Measurements from ENCODE around the gene CFAP299.

Gene CFAP299

GRCh38 chr4:80803337-80803736 lies 467.8 kb downstream of the CFAP299 start:
- H3K36me3 ChIP-seq (ENCODE audit: insufficient read depth, low read length) = no peaks in the 10 kb centered on the region

GRCh38 chr4:80806472-80806871 lies 470.9 kb downstream of the CFAP299 start:
- no peaks in the 10 kb centered on the region for H3K36me3 ChIP-seq (ENCODE audit: insufficient read depth, low read length)
- H3K27ac ChIP-seq (ENCODE audit: low read depth, low read length) = no peak overlapping the region
- H3K4me3 ChIP-seq (ENCODE audit: low read depth in 1 of 2, low read length in 2 of 2) = no peak overlapping the region
- H3K27me3 ChIP-seq (ENCODE audit: control insufficient read depth in 1 of 2, insufficient read depth in 2 of 2, low read length in 2 of 2) = no peaks in the 10 kb centered on the region
- no peaks in the 10 kb centered on the region for H3K4me1 ChIP-seq (ENCODE audit: insufficient read depth, low read length)
- H3K9ac ChIP-seq (ENCODE audit: low read length) = no peak overlapping the region
- H3K9me3 ChIP-seq (ENCODE audit: low read length) = no peaks in the 10 kb centered on the region

More at GRCh38 chr4:80803337-80803736, 467.8 kb downstream of the CFAP299 start:
- Histone ChIP-seq H3K4me1 (ENCODE audit: insufficient read depth, low read length) (no peaks in the 10 kb centered on the region), H3K9me3 (ENCODE audit: low read length) (no peaks in the 10 kb centered on the region), H3K4me3 (ENCODE audit: low read depth in 1 of 2, low read length in 2 of 2) (no peak overlapping the region), H3K27me3 (ENCODE audit: control insufficient read depth in 1 of 2, insufficient read depth in 2 of 2, low read length in 2 of 2) (no peaks in the 10 kb centered on the region), H3K9ac (ENCODE audit: low read length) (no peak overlapping the region), H3K27ac (ENCODE audit: low read depth, low read length) (no peak overlapping the region)

GRCh38 chr4:80809039-80809729 lies 473.7 kb downstream of the CFAP299 start:
- no peaks in the 10 kb centered on the region for H3K9me3 ChIP-seq (ENCODE audit: low read length)

GRCh38 chr4:80811406-80811805 lies 475.9 kb downstream of the CFAP299 start:
- Histone ChIP-seq H3K4me3 (ENCODE audit: low read depth in 1 of 2, low read length in 2 of 2) (no peak overlapping the region), H3K36me3 (ENCODE audit: insufficient read depth, low read length) (no peaks in the 10 kb centered on the region), H3K4me1 (ENCODE audit: insufficient read depth, low read length) (no peaks in the 10 kb centered on the region), H3K9me3 (ENCODE audit: low read length) (no peaks in the 10 kb centered on the region), H3K27me3 (ENCODE audit: control insufficient read depth in 1 of 2, insufficient read depth in 2 of 2, low read length in 2 of 2) (no peaks in the 10 kb centered on the region), H3K9ac (ENCODE audit: low read length) (no peak overlapping the region), H3K27ac (ENCODE audit: low read depth, low read length) (no peak overlapping the region)

More at GRCh38 chr4:80809039-80809729, 473.7 kb downstream of the CFAP299 start:
- H3K27me3 ChIP-seq (ENCODE audit: control insufficient read depth in 1 of 2, insufficient read depth in 2 of 2, low read length in 2 of 2) = no peaks in the 10 kb centered on the region
- H3K27ac ChIP-seq (ENCODE audit: low read depth, low read length) = no peak overlapping the region
- no peak overlapping the region for H3K9ac ChIP-seq (ENCODE audit: low read length)
- no peaks in the 10 kb centered on the region for H3K4me1 ChIP-seq (ENCODE audit: insufficient read depth, low read length)
- H3K4me3 ChIP-seq (ENCODE audit: low read depth in 1 of 2, low read length in 2 of 2) = no peak overlapping the region
- no peaks in the 10 kb centered on the region for H3K36me3 ChIP-seq (ENCODE audit: insufficient read depth, low read length)

- H3K27ac ChIP-seq (ENCODE audit: low read depth, low read length) = no peak overlapping the region
- H3K27me3 ChIP-seq (ENCODE audit: control insufficient read depth in 1 of 2, insufficient read depth in 2 of 2, low read length in 2 of 2) = no peaks in the 10 kb centered on the region
Observed at GRCh38 chr4:80812145-80812544, 476.6 kb downstream of the CFAP299 start.

GRCh38 chr4:80814266-80814665 lies 478.7 kb downstream of the CFAP299 start:
- Histone ChIP-seq H3K27me3 (ENCODE audit: control insufficient read depth in 1 of 2, insufficient read depth in 2 of 2, low read length in 2 of 2) (no peaks in the 10 kb centered on the region), H3K9me3 (ENCODE audit: low read length) (no peaks in the 10 kb centered on the region), H3K4me3 (ENCODE audit: low read depth in 1 of 2, low read length in 2 of 2) (no peak overlapping the region), H3K27ac (ENCODE audit: low read depth, low read length) (no peak overlapping the region), H3K4me1 (ENCODE audit: insufficient read depth, low read length) (no peaks in the 10 kb centered on the region), H3K9ac (ENCODE audit: low read length) (no peak overlapping the region), H3K36me3 (ENCODE audit: insufficient read depth, low read length) (no peaks in the 10 kb centered on the region)

More at GRCh38 chr4:80812145-80812544, 476.6 kb downstream of the CFAP299 start:
- Histone ChIP-seq H3K36me3 (ENCODE audit: insufficient read depth, low read length) (no peaks in the 10 kb centered on the region), H3K4me3 (ENCODE audit: low read depth in 1 of 2, low read length in 2 of 2) (no peak overlapping the region), H3K9ac (ENCODE audit: low read length) (no peak overlapping the region), H3K9me3 (ENCODE audit: low read length) (no peaks in the 10 kb centered on the region), H3K4me1 (ENCODE audit: insufficient read depth, low read length) (no peaks in the 10 kb centered on the region)

- Histone ChIP-seq H3K9me3 (ENCODE audit: low read length) (no peaks in the 10 kb centered on the region), H3K36me3 (ENCODE audit: insufficient read depth, low read length) (no peaks in the 10 kb centered on the region), H3K27ac (ENCODE audit: low read depth, low read length) (no peak overlapping the region), H3K9ac (ENCODE audit: low read length) (no peak overlapping the region), H3K27me3 (ENCODE audit: control insufficient read depth in 1 of 2, insufficient read depth in 2 of 2, low read length in 2 of 2) (no peaks in the 10 kb centered on the region), H3K4me3 (ENCODE audit: low read depth in 1 of 2, low read length in 2 of 2) (no peak overlapping the region), H3K4me1 (ENCODE audit: insufficient read depth, low read length) (no peaks in the 10 kb centered on the region)
Observed at GRCh38 chr4:80831383-80832361, 496.1 kb downstream of the CFAP299 start.

GRCh38 chr4:80839281-80839680 lies 503.8 kb downstream of the CFAP299 start:
- H3K4me1 ChIP-seq (ENCODE audit: insufficient read depth, low read length) = no peaks in the 10 kb centered on the region
- no peak overlapping the region for H3K9ac ChIP-seq (ENCODE audit: low read length)
- no peaks in the 10 kb centered on the region for H3K36me3 ChIP-seq (ENCODE audit: insufficient read depth, low read length)
- H3K4me3 ChIP-seq (ENCODE audit: low read depth in 1 of 2, low read length in 2 of 2) = no peak overlapping the region
- H3K27me3 ChIP-seq (ENCODE audit: control insufficient read depth in 1 of 2, insufficient read depth in 2 of 2, low read length in 2 of 2) = no peaks in the 10 kb centered on the region
- no peak overlapping the region for H3K27ac ChIP-seq (ENCODE audit: low read depth, low read length)
- H3K9me3 ChIP-seq (ENCODE audit: low read length) = no peaks in the 10 kb centered on the region

GRCh38 chr4:80839792-80840191 lies 504.3 kb downstream of the CFAP299 start:
- no peak overlapping the region for H3K9ac ChIP-seq (ENCODE audit: low read length)
- no peak overlapping the region for H3K27ac ChIP-seq (ENCODE audit: low read depth, low read length)
- no peaks in the 10 kb centered on the region for H3K27me3 ChIP-seq (ENCODE audit: control insufficient read depth in 1 of 2, insufficient read depth in 2 of 2, low read length in 2 of 2)
- H3K4me1 ChIP-seq (ENCODE audit: insufficient read depth, low read length) = no peaks in the 10 kb centered on the region
- H3K4me3 ChIP-seq (ENCODE audit: low read depth in 1 of 2, low read length in 2 of 2) = no peak overlapping the region
- H3K9me3 ChIP-seq (ENCODE audit: low read length) = no peaks in the 10 kb centered on the region
- H3K36me3 ChIP-seq (ENCODE audit: insufficient read depth, low read length) = no peaks in the 10 kb centered on the region

- Histone ChIP-seq H3K27me3 (ENCODE audit: control insufficient read depth in 1 of 2, insufficient read depth in 2 of 2, low read length in 2 of 2) (no peaks in the 10 kb centered on the region), H3K9ac (ENCODE audit: low read length) (no peak overlapping the region), H3K4me3 (ENCODE audit: low read depth in 1 of 2, low read length in 2 of 2) (no peak overlapping the region), H3K9me3 (ENCODE audit: low read length) (no peaks in the 10 kb centered on the region), H3K27ac (ENCODE audit: low read depth, low read length) (no peak overlapping the region), H3K4me1 (ENCODE audit: insufficient read depth, low read length) (no peaks in the 10 kb centered on the region), H3K36me3 (ENCODE audit: insufficient read depth, low read length) (no peaks in the 10 kb centered on the region)
Observed at GRCh38 chr4:80840396-80840795, 504.9 kb downstream of the CFAP299 start.

GRCh38 chr4:80841587-80842281 lies 506.2 kb downstream of the CFAP299 start:
- Histone ChIP-seq H3K4me1 (ENCODE audit: insufficient read depth, low read length) (no peaks in the 10 kb centered on the region), H3K27me3 (ENCODE audit: control insufficient read depth in 1 of 2, insufficient read depth in 2 of 2, low read length in 2 of 2) (no peaks in the 10 kb centered on the region), H3K27ac (ENCODE audit: low read depth, low read length) (no peak overlapping the region), H3K36me3 (ENCODE audit: insufficient read depth, low read length) (no peaks in the 10 kb centered on the region), H3K9me3 (ENCODE audit: low read length) (no peaks in the 10 kb centered on the region), H3K4me3 (ENCODE audit: low read depth in 1 of 2, low read length in 2 of 2) (no peak overlapping the region), H3K9ac (ENCODE audit: low read length) (no peak overlapping the region)
